Measurements from ENCODE around the gene DEFB132. TPM values are rescaled to one million over a fixed set of nuclear protein-coding genes. Genes with fewer than 3 reads are reported as not detected.

The DEFB132 gene
- total and polyA plus RNA-seq, 2 experiments from 2014 or later: not detected

DNA sequence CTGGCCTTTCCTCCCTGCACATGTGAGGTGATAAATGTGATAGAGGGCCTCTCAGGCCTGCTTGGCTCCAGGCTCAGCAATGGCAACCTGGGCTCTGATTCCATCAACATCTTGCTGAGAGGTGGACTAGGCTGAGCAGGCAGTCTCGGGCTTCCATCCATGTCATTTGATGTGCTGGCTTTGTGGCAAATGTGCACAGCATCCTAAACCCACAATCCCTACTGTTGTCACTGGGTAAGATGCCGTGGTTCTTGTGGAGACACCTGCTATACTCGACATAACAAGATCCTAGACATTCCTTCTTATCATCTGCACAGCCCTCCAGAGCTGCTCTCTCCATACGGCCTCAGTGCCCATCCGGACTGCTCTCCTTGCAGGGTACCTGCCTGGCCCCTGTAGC, 37.1 kb downstream of the DEFB132 start:
- Histone ChIP-seq H3K4me2 (no peak overlapping the region), H2AFZ (no peak overlapping the region), H4K20me1 (replicated peaks; ENCODE audit: insufficient read depth) (peaks cover 5% of the 10 kb centered on the region; the same call in 1 of the 2 replicates), H3K79me2 (replicated peaks; ENCODE audit: insufficient read depth) (peaks cover 34% of the 10 kb centered on the region), H3K4me1 (ENCODE audit: insufficient read depth) (peaks cover 30% of the 10 kb centered on the region), H3K27ac (ENCODE audit: low read depth) (no peak overlapping the region), H3K4me3 (no peak overlapping the region), H3F3A (replicated peaks; ENCODE audit: low read depth) (peaks cover 22% of the 10 kb centered on the region), H3K9me2 (ENCODE audit: insufficient read depth) (no peaks in the 10 kb centered on the region), H3K27me3 (ENCODE audit: insufficient read depth) (peaks cover 37% of the 10 kb centered on the region), H3K36me3 (ENCODE audit: insufficient read depth) (no peaks in the 10 kb centered on the region)
- Mint-ChIP-seq H3K9me3 (peaks cover 5% of the 10 kb centered on the region; the same call in 2 of the 3 replicates), H3K27me3 (ENCODE audit: insufficient read depth, low read depth, poor library complexity) (peaks cover 30% of the 10 kb centered on the region), H3K4me3 (no peak overlapping the region; the same call in 2 of the 3 replicates), H3K27ac (no peak overlapping the region), H3K36me3 (ENCODE audit: low read depth) (peaks cover 21% of the 10 kb centered on the region), H3K4me1 (peaks cover 13% of the 10 kb centered on the region)
- TF ChIP-seq EZH2phosphoT487 (IDR thresholded peaks at IDR 0.05; ENCODE audit: unreplicated experiment): no peak
- TF ChIP-seq JUNB (IDR thresholded peaks at IDR 0.05; ENCODE audit: unreplicated experiment): no peak
- no peak for TF ChIP-seq STAT1 (IDR thresholded peaks at IDR 0.05; ENCODE audit: unreplicated experiment)
- TF ChIP-seq POLR2AphosphoS5 (IDR thresholded peaks at IDR 0.05; ENCODE audit: low read depth): no peak
- TF ChIP-seq CREB1 (CRISPR knock-in tag; IDR thresholded peaks at IDR 0.05; ENCODE audit: low read depth): no peak
- no peak for TF ChIP-seq NANOG (IDR thresholded peaks at IDR 0.05; ENCODE audit: borderline replicate concordance)
- TF ChIP-seq, protein P1, sequence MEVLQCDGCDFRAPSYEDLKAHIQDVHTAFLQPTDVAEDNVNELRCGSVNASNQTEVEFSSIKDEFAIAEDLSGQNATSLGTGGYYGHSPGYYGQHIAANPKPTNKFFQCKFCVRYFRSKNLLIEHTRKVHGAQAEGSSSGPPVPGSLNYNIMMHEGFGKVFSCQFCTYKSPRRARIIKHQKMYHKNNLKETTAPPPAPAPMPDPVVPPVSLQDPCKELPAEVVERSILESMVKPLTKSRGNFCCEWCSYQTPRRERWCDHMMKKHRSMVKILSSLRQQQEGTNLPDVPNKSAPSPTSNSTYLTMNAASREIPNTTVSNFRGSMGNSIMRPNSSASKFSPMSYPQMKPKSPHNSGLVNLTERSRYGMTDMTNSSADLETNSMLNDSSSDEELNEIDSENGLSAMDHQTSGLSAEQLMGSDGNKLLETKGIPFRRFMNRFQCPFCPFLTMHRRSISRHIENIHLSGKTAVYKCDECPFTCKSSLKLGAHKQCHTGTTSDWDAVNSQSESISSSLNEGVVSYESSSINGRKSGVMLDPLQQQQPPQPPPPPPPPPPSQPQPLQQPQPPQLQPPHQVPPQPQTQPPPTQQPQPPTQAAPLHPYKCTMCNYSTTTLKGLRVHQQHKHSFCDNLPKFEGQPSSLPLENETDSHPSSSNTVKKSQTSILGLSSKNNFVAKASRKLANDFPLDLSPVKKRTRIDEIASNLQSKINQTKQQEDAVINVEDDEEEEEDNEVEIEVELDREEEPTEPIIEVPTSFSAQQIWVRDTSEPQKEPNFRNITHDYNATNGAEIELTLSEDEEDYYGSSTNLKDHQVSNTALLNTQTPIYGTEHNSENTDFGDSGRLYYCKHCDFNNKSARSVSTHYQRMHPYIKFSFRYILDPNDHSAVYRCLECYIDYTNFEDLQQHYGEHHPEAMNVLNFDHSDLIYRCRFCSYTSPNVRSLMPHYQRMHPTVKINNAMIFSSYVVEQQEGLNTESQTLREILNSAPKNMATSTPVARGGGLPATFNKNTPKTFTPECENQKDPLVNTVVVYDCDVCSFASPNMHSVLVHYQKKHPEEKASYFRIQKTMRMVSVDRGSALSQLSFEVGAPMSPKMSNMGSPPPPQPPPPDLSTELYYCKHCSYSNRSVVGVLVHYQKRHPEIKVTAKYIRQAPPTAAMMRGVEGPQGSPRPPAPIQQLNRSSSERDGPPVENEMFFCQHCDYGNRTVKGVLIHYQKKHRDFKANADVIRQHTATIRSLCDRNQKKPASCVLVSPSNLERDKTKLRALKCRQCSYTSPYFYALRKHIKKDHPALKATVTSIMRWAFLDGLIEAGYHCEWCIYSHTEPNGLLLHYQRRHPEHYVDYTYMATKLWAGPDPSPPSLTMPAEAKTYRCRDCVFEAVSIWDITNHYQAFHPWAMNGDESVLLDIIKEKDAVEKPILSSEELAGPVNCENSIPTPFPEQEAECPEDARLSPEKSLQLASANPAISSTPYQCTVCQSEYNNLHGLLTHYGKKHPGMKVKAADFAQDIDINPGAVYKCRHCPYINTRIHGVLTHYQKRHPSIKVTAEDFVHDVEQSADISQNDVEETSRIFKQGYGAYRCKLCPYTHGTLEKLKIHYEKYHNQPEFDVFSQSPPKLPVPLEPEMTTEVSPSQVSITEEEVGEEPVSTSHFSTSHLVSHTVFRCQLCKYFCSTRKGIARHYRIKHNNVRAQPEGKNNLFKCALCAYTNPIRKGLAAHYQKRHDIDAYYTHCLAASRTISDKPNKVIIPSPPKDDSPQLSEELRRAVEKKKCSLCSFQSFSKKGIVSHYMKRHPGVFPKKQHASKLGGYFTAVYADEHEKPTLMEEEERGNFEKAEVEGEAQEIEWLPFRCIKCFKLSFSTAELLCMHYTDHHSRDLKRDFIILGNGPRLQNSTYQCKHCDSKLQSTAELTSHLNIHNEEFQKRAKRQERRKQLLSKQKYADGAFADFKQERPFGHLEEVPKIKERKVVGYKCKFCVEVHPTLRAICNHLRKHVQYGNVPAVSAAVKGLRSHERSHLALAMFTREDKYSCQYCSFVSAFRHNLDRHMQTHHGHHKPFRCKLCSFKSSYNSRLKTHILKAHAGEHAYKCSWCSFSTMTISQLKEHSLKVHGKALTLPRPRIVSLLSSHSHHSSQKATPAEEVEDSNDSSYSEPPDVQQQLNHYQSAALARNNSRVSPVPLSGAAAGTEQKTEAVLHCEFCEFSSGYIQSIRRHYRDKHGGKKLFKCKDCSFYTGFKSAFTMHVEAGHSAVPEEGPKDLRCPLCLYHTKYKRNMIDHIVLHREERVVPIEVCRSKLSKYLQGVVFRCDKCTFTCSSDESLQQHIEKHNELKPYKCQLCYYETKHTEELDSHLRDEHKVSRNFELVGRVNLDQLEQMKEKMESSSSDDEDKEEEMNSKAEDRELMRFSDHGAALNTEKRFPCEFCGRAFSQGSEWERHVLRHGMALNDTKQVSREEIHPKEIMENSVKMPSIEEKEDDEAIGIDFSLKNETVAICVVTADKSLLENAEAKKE (CRISPR knock-in tag; IDR thresholded peaks at IDR 0.05): no peak
- TF ChIP-seq EZH2 (IDR thresholded peaks at IDR 0.05; ENCODE audit: low read depth, unreplicated experiment): no peak
- no peak for TF ChIP-seq REST (IDR thresholded peaks at IDR 0.05; ENCODE audit: unreplicated experiment)
- TF ChIP-seq, protein P2, sequence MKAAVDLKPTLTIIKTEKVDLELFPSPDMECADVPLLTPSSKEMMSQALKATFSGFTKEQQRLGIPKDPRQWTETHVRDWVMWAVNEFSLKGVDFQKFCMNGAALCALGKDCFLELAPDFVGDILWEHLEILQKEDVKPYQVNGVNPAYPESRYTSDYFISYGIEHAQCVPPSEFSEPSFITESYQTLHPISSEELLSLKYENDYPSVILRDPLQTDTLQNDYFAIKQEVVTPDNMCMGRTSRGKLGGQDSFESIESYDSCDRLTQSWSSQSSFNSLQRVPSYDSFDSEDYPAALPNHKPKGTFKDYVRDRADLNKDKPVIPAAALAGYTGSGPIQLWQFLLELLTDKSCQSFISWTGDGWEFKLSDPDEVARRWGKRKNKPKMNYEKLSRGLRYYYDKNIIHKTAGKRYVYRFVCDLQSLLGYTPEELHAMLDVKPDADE (IDR thresholded peaks at IDR 0.05): no peak
- no peak for TF ChIP-seq ZNF114 (CRISPR knock-in tag; IDR thresholded peaks at IDR 0.05)
- no peak for TF ChIP-seq ZNF331 (CRISPR knock-in tag; IDR thresholded peaks at IDR 0.05; ENCODE audit: low read depth)
- TF ChIP-seq, protein P3, sequence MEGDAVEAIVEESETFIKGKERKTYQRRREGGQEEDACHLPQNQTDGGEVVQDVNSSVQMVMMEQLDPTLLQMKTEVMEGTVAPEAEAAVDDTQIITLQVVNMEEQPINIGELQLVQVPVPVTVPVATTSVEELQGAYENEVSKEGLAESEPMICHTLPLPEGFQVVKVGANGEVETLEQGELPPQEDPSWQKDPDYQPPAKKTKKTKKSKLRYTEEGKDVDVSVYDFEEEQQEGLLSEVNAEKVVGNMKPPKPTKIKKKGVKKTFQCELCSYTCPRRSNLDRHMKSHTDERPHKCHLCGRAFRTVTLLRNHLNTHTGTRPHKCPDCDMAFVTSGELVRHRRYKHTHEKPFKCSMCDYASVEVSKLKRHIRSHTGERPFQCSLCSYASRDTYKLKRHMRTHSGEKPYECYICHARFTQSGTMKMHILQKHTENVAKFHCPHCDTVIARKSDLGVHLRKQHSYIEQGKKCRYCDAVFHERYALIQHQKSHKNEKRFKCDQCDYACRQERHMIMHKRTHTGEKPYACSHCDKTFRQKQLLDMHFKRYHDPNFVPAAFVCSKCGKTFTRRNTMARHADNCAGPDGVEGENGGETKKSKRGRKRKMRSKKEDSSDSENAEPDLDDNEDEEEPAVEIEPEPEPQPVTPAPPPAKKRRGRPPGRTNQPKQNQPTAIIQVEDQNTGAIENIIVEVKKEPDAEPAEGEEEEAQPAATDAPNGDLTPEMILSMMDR (conservative IDR thresholded peaks at IDR 0.05; ENCODE audit: low read depth in 2 of 2): no peak
- ATAC-seq: no peak
- DNase-seq (ENCODE audit: low spot score): no peak

All from GM23338 (cell line).